Parathyroid adenoma (tissue), 2 donors: ENCODE measurements around the gene ARMH1.

ENCODE experiments used
- H2AFZ ChIP-seq: fragments of 300-600 bp; sonication (generic); one replicate; pipeline ENCODE4 v1.7.0; 2017; ENCODE audit warnings: antibody characterized with exemption, mild to moderate bottlenecking
- H3K27ac ChIP-seq: fragments of 300-600 bp; sonication (generic); one replicate; pipeline ENCODE4 v1.7.0; 2017
- H3K27me3 ChIP-seq: fragments of 300-600 bp; sonication (generic); one replicate; pipeline ENCODE4 v1.7.0; 2017; ENCODE audit warnings: low read length; ENCODE audit not compliant: control insufficient read depth, insufficient read depth
- H3K36me3 ChIP-seq: fragments of 300-600 bp; sonication (generic); one replicate; pipeline ENCODE4 v1.7.0; 2017; ENCODE audit warnings: low read length; ENCODE audit not compliant: control insufficient read depth, insufficient read depth
- H3K4me1 ChIP-seq: fragments of 300-600 bp; sonication (generic); one replicate; pipeline ENCODE4 v1.7.0; 2017; ENCODE audit warnings: control low read depth
- H3K4me2 ChIP-seq: fragments of 300-600 bp; sonication (generic); one replicate; pipeline ENCODE4 v1.7.0; 2017; ENCODE audit warnings: low read length
- H3K4me3 ChIP-seq: fragments of 300-600 bp; sonication (generic); one replicate; pipeline ENCODE4 v1.7.0; 2017; ENCODE audit warnings: low read depth, low read length
- H3K79me2 ChIP-seq: fragments of 300-600 bp; sonication (generic); one replicate; pipeline ENCODE4 v1.7.0; 2017; ENCODE audit warnings: control low read depth
- H3K9ac ChIP-seq: fragments of 300-600 bp; sonication (generic); one replicate; pipeline ENCODE4 v1.7.0; 2017; ENCODE audit warnings: mild to moderate bottlenecking
- H3K9me3 ChIP-seq: fragments of 300-600 bp; sonication (generic); one replicate; pipeline ENCODE4 v1.7.0; 2017; ENCODE audit warnings: low read length; ENCODE audit not compliant: control insufficient read depth
- TF ChIP-seq, protein P1 (sequence below): fragments of 300-600 bp; sonication (generic); IDR thresholded peaks from one replicate; pipeline ENCODE4 v1.7.0; 2017; ENCODE audit warnings: antibody characterized with exemption, mild to moderate bottlenecking
- donor health status: primary hyperparathyroidism.

The ARMH1 gene

DNA sequence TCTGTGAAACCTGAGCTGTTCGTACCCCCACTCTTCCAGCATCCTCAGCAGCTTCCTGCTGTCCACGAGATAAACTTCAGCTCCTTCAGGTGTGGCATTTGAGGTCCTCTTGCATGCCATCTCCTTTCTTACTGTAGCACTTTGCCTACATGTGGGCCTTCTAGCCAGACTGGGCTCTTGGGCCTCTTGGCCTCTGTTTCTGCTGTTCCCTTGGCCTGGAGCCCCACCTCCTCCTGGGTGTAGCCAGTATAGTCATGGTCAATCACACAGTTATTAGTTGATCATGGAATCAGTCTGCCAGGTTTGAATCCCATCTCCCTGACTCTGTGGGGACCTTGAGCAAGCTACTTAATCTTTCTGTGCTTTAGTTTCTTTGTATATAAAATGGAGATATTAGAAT is 26.6 kb upstream of the ARMH1 start:
- H3K36me3 ChIP-seq = no peaks in the 10 kb centered on the region
- TF ChIP-seq, protein P1, sequence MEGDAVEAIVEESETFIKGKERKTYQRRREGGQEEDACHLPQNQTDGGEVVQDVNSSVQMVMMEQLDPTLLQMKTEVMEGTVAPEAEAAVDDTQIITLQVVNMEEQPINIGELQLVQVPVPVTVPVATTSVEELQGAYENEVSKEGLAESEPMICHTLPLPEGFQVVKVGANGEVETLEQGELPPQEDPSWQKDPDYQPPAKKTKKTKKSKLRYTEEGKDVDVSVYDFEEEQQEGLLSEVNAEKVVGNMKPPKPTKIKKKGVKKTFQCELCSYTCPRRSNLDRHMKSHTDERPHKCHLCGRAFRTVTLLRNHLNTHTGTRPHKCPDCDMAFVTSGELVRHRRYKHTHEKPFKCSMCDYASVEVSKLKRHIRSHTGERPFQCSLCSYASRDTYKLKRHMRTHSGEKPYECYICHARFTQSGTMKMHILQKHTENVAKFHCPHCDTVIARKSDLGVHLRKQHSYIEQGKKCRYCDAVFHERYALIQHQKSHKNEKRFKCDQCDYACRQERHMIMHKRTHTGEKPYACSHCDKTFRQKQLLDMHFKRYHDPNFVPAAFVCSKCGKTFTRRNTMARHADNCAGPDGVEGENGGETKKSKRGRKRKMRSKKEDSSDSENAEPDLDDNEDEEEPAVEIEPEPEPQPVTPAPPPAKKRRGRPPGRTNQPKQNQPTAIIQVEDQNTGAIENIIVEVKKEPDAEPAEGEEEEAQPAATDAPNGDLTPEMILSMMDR = no peak
- no peaks in the 10 kb centered on the region for H3K9me3 ChIP-seq
- H2AFZ ChIP-seq = no peak overlapping the region
- H3K9ac ChIP-seq = no peak overlapping the region
- H3K79me2 ChIP-seq = no peaks in the 10 kb centered on the region
- H3K4me3 ChIP-seq = no peak overlapping the region
- H3K27me3 ChIP-seq = no peaks in the 10 kb centered on the region
- H3K27ac ChIP-seq = no peak overlapping the region
- no peak overlapping the region for H3K4me2 ChIP-seq
- H3K4me1 ChIP-seq = no peaks in the 10 kb centered on the region

DNA sequence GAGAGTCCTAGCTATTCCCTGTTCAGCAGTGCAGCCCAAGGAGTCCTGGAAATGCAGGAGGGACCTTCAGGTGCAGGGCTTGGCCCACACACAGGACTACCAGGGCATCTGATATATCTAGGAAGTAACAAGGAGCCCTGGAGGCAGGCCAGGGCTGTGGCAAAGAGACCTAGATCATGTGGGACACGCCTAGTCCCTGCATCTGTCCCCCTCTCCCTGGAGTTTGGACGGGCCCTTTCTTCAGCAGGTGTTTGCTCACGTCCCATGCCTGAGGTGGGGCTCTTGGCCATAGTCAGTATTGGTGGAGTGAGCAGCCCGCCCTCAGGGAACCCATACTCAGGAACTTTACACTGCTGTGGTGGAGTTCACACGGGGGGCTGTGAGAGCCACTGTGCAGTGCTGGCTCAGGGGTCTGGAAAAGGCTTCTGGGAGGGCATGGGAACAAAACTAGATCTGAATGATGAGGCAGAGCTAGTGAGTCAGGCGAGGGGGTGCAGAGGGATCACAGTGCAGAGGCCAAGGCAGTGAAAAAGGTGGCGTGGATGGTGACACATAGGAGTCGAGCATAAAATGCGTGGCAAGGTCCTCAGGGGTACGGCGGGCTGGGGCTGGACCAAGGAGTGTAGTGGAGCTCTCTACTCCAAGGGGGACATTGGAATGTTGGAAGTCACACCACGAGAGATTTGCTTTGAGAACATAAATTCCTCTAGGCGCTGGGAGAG is 25.8 kb upstream of the ARMH1 start:
- Histone ChIP-seq H3K79me2 (no peaks in the 10 kb centered on the region), H3K9ac (no peak overlapping the region), H3K27me3 (no peaks in the 10 kb centered on the region), H3K4me3 (no peak overlapping the region), H3K27ac (no peak overlapping the region), H3K4me2 (no peak overlapping the region), H3K36me3 (no peaks in the 10 kb centered on the region), H2AFZ (no peak overlapping the region), H3K4me1 (no peaks in the 10 kb centered on the region), H3K9me3 (no peaks in the 10 kb centered on the region)
- TF ChIP-seq, protein P1 = no peak

DNA sequence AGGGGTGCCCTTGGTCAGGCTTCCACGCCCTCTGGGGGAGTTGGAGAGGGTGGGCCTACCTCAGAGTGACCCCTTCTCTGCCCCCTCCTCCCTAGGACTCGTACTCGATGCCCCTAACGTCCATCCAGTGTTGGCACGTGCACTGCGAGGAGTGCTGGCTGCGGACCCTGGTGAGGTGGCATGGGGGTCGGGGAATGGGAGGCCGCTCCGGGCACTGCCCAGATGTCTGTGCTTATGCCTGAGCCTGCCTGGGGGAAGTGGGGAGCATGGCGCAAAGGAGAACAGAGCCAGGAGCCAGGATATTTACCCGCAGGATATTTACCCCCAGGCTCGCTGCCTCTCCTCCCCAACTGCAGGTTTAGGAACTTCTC is 24.7 kb upstream of the ARMH1 start:
- no peak overlapping the region for H3K27ac ChIP-seq

DNA sequence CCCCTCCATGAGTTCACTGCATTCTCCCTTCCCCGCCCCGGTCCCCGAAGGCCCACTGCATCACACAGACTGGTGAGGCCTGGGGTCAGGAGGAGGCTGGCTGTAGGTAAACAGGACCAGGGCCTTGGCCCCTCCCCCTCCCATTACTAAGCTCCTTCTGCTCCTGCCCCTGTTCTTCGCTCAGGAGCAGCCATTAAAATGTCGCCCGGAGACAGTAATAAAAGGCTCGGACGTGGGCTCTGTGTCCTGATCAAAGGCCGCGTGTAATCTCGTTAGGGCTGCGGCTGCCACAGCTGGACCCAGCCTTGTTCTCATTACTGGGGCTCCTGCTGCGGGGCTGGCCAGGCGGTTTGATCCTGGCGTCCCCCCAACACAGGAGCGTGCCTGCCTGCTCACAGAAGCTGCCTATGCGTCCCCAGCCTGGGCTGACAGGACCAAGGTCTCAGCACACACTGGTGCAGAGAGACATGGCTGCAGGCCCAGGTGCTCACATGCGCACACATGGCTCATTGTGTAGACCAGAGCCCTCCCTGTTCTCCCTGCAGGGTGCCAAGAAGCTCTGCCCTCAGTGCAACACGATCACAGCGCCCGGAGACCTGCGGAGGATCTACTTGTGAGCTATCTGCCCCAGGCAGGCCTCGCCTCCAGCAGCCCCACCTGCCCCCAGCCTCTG is 24.2 kb upstream of the ARMH1 start:
- Histone ChIP-seq H3K4me1 (no peaks in the 10 kb centered on the region), H3K27ac (no peak overlapping the region), H3K27me3 (no peaks in the 10 kb centered on the region), H3K79me2 (no peaks in the 10 kb centered on the region), H3K9me3 (no peaks in the 10 kb centered on the region), H3K4me3 (no peak overlapping the region), H3K36me3 (no peaks in the 10 kb centered on the region), H3K4me2 (no peak overlapping the region), H2AFZ (no peak overlapping the region), H3K9ac (no peak overlapping the region)
- TF ChIP-seq, protein P1 = no peak

More for the DNA sequence above, 24.7 kb upstream of the ARMH1 start:
- Histone ChIP-seq H2AFZ (no peak overlapping the region), H3K4me1 (no peaks in the 10 kb centered on the region), H3K9ac (no peak overlapping the region), H3K4me2 (no peak overlapping the region), H3K4me3 (no peak overlapping the region), H3K79me2 (no peaks in the 10 kb centered on the region), H3K27me3 (no peaks in the 10 kb centered on the region), H3K36me3 (no peaks in the 10 kb centered on the region), H3K9me3 (no peaks in the 10 kb centered on the region)
- TF ChIP-seq, protein P1 = no peak

DNA sequence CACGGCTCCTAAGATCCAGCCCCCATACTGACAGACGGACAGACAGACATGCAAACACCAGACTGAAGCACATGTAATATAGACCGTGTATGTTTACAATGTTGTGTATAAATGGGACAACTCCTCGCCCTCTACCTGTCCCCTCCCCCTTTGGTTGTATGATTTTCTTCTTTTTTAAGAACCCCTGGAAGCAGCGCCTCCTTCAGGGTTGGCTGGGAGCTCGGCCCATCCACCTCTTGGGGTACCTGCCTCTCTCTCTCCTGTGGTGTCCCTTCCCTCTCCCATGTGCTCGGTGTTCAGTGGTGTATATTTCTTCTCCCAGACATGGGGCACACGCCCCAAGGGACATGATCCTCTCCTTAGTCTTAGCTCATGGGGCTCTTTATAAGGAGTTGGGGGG is 23.4 kb upstream of the ARMH1 start:
- Histone ChIP-seq H3K4me2 (no peak overlapping the region), H3K4me3 (no peak overlapping the region), H3K27me3 (no peaks in the 10 kb centered on the region), H3K9me3 (no peaks in the 10 kb centered on the region), H2AFZ (no peak overlapping the region), H3K36me3 (no peaks in the 10 kb centered on the region), H3K4me1 (no peaks in the 10 kb centered on the region), H3K27ac (no peak overlapping the region), H3K9ac (no peak overlapping the region), H3K79me2 (no peaks in the 10 kb centered on the region)
- TF ChIP-seq, protein P1 = no peak
